Gastroesophageal sphincter (tissue), 4 donors: ENCODE data around the gene PEX5. TPM values are rescaled to one million over a fixed set of nuclear protein-coding genes. Genes with fewer than 3 reads are reported as not detected.

ENCODE experiments used
- ATAC-seq: fragments of 150-250 bp; one replicate; pipeline ENCODE4 v1.9.1; 2016; ENCODE audit warnings: mild to moderate bottlenecking, moderate library complexity
- H3K27ac ChIP-seq, 4 donors: fragments of 200-600 bp; sonication (generic) in 3 of 4; 1 replicate in 3 of 4; 2 replicates in 1 of 4; pipeline ENCODE4 v1.5.1; 2016 to 2019
- H3K27me3 ChIP-seq: fragments of 200-600 bp; sonication (generic); one replicate; pipeline ENCODE4 v1.5.1; 2019
- H3K36me3 ChIP-seq, 2 donors: fragments of 200-600 bp; sonication (generic); one replicate each; pipeline ENCODE4 v1.5.1; 2019; ENCODE audit warnings: control low read depth in 1 of 2
- H3K4me1 ChIP-seq, 3 donors: fragments of 200-600 bp; sonication (generic); 1 replicate in 2 of 3; 2 replicates in 1 of 3; pipeline ENCODE4 v1.5.1; 2016 to 2019; ENCODE audit warnings: control low read depth in 2 of 3
- H3K4me3 ChIP-seq, 2 donors: fragments of 200-600 bp; sonication (generic); one replicate each; pipeline ENCODE4 v1.5.1; 2019; ENCODE audit warnings: mild to moderate bottlenecking in 1 of 2, moderate library complexity in 1 of 2
- H3K9me3 ChIP-seq, 3 donors: fragments of 200-600 bp; sonication (generic); one replicate each; pipeline ENCODE4 v1.5.1; 2017 to 2019; ENCODE audit warnings: control low read depth in 2 of 3
- EP300 ChIP-seq: sonication (generic); formaldehyde crosslinking; IDR thresholded peaks from one replicate; pipeline ENCODE4 v1.6.1; 2017; ENCODE audit warnings: antibody characterized with exemption, mild to moderate bottlenecking
- POLR2A ChIP-seq, 2 donors: fragments of 450-650 bp; IDR thresholded peaks; one replicate each; pipeline ENCODE4 v1.6.1; 2017; ENCODE audit warnings: antibody characterized with exemption in 2 of 2, mild to moderate bottlenecking in 2 of 2, moderate library complexity in 1 of 2
- POLR2AphosphoS5 ChIP-seq: sonication (generic); formaldehyde crosslinking; IDR thresholded peaks from one replicate; pipeline ENCODE4 v1.6.1; 2017; ENCODE audit warnings: antibody characterized with exemption
- WGBS, 2 donors: methylation state at CpG; one replicate each; pipeline ENCODE4 v1.1.5; 2018; ENCODE audit warnings: low coverage in 1 of 2; 5-methylcytosine and 5-hydroxymethylcytosine counted together
- total RNA-seq, 4 donors: library from RNA; depleted of rRNA; stranded (reverse); fragments of >200 nt; gene quantifications; one replicate each; pipeline ENCODE4 v1.1.0, GENCODE V29; 2016
- TF ChIP-seq, protein P1 (sequence below), 4 experiments: fragments of 200-600 bp in 2 of 4; fragments of 450-650 bp in 2 of 4; sonication (generic) in 1 of 4; IDR thresholded peaks; one replicate each; pipeline ENCODE4 v1.5.1; 2017 to 2019; ENCODE audit warnings: antibody characterized with exemption in 4 of 4, mild to moderate bottlenecking in 2 of 4, moderate library complexity in 2 of 4

The PEX5 gene
- total RNA-seq: 10 to 100 TPM; 36.8 to 53.2 (median 47.4) TPM

GRCh38 chr12:7189398-7190267 is at the start of gene PEX5:
PEX5 (plus strand) TSS chr12:7189686; CDS start chr12:7190378, 692 bp downstream.
- Histone ChIP-seq H3K4me1 (peaks cover 0 to 36% (median 16%) of the 10 kb centered on the region in 3 donors), H3K36me3 (peaks cover 0 to 33% of the 10 kb centered on the region in 2 donors), H3K27me3 (no peaks in the 10 kb centered on the region), H3K27ac (peak within 1 kb of the TSS; percentile 85 to 97 (median 94)), H3K4me3 (peak within 1 kb of the TSS; percentile 49 to 89), H3K9me3 (no peaks in the 10 kb centered on the region)
- no peak for TF ChIP-seq POLR2A (IDR thresholded peaks at IDR 0.05)
- TF ChIP-seq POLR2AphosphoS5: peak; percentile 79
- WGBS, 2 donors: 0% methylated on average over 1 to 3 of the region's 68 CpGs
- peak; percentile 98 for ATAC-seq

DNA sequence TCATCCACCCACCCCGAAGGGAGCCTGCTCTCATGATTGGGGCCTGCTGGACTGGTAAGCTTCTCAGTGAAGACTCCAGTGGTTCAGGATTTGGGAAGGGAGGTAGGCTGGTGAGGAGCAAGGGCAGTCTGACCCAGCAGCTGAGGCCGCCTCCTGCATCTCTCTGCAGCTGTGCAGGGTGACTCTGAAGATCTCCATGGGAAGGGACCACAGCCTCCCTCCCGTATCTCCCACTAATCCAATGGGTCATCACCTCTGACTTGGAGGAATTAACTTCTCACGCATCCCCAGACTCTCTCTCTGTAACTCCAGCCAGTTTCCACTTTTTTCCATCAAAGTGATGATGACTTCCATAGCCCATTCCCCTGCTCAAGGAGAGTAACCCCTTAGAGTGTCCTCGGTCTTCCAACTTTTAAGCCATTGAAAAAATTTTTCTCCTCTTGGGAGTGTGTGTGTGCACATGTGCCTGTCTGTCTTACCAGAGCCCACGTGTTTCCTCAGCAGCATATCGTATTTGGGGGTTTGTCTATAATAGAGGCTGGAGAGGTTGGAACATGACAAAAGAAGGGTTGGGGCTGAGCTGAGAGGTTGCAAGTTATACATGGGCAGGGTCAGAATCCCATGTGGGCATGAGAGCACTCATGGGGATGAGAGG is 48.0 kb upstream of the PEX5 start:
- 91 to 95% methylated on average over 3 to 5 of the region's 7 CpGs for WGBS, 2 donors
- no peaks in the 10 kb centered on the region for H3K9me3 ChIP-seq
- peaks cover 0 to 8% (median 0%) of the 10 kb centered on the region in 3 donors for H3K4me1 ChIP-seq
- no peak for ATAC-seq
- H3K4me3 ChIP-seq: no peak overlapping the region
- peaks cover 0 to 71% of the 10 kb centered on the region in 2 donors for H3K36me3 ChIP-seq
- TF ChIP-seq POLR2AphosphoS5 (no peak), EP300 (no peak), POLR2A (IDR thresholded peaks at IDR 0.05) (no peak)
- TF ChIP-seq, protein P1, sequence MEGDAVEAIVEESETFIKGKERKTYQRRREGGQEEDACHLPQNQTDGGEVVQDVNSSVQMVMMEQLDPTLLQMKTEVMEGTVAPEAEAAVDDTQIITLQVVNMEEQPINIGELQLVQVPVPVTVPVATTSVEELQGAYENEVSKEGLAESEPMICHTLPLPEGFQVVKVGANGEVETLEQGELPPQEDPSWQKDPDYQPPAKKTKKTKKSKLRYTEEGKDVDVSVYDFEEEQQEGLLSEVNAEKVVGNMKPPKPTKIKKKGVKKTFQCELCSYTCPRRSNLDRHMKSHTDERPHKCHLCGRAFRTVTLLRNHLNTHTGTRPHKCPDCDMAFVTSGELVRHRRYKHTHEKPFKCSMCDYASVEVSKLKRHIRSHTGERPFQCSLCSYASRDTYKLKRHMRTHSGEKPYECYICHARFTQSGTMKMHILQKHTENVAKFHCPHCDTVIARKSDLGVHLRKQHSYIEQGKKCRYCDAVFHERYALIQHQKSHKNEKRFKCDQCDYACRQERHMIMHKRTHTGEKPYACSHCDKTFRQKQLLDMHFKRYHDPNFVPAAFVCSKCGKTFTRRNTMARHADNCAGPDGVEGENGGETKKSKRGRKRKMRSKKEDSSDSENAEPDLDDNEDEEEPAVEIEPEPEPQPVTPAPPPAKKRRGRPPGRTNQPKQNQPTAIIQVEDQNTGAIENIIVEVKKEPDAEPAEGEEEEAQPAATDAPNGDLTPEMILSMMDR (IDR thresholded peaks at IDR 0.05): no peak
- no peaks in the 10 kb centered on the region for H3K27me3 ChIP-seq
- H3K27ac ChIP-seq: no peak overlapping the region

GRCh38 chr12:7142056-7142644 is 47.3 kb upstream of the PEX5 start:
- Histone ChIP-seq H3K9me3 (no peaks in the 10 kb centered on the region), H3K4me3 (no peak overlapping the region), H3K4me1 (peaks cover 0 to 8% (median 0%) of the 10 kb centered on the region in 3 donors), H3K36me3 (peaks cover 0 to 70% of the 10 kb centered on the region in 2 donors), H3K27ac (no peak overlapping the region), H3K27me3 (no peaks in the 10 kb centered on the region)
- 61 to 64% methylated on average over 3 to 5 of the region's 5 CpGs for WGBS, 2 donors
- no peak for TF ChIP-seq POLR2AphosphoS5
- TF ChIP-seq, protein P1 (IDR thresholded peaks at IDR 0.05): peak in 3 of 4 experiments; percentile 39 to 58 (median 49)
- peak; percentile 59 for ATAC-seq

GRCh38 chr12:7142809-7143465 is 46.5 kb upstream of the PEX5 start:
- H3K27me3 ChIP-seq: no peaks in the 10 kb centered on the region
- no peaks in the 10 kb centered on the region for H3K9me3 ChIP-seq
- no peak overlapping the region for H3K4me3 ChIP-seq
- H3K36me3 ChIP-seq: peaks cover 0 to 66% of the 10 kb centered on the region in 2 donors
- peaks cover 0 to 8% (median 0%) of the 10 kb centered on the region in 3 donors for H3K4me1 ChIP-seq
- WGBS, 2 donors: 95% methylated on average over 12 to 13 of the region's 18 CpGs
- TF ChIP-seq, protein P1 (IDR thresholded peaks at IDR 0.05): no peak
- TF ChIP-seq POLR2A (IDR thresholded peaks at IDR 0.05) (no peak), POLR2AphosphoS5 (no peak)
- no peak overlapping the region for H3K27ac ChIP-seq
- no peak for ATAC-seq

DNA sequence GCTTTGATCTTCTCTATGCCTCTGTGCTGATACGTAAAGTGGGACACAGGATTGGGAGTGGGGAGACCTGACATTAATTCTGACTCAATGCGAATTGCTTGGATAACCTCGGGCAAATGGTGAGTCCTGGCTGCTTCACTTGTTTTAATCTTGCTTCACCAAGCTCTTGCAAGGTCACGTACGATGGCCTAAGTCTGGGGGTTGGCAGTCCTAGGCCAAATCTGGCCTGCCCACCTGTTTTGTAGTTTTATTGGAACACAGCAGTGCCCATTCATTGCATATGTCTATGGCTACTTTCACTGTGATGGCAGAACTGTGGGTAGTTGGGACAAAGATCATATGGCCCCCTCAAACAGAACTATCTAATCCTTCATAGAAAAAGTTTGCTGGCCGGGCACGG is 45.9 kb upstream of the PEX5 start:
- 97% methylated on average over 7 of the region's 7 CpGs; no CpG with 5 or more reads in 1 of the 2 donors for WGBS, 2 donors
- H3K36me3 ChIP-seq: peaks cover 0 to 69% of the 10 kb centered on the region in 2 donors
- ATAC-seq: no peak

More for the DNA sequence above, 45.9 kb upstream of the PEX5 start:
- no peak overlapping the region for H3K4me3 ChIP-seq
- H3K9me3 ChIP-seq: no peaks in the 10 kb centered on the region
- TF ChIP-seq, protein P1 (IDR thresholded peaks at IDR 0.05): no peak
- no peak for TF ChIP-seq POLR2AphosphoS5
- TF ChIP-seq POLR2A (IDR thresholded peaks at IDR 0.05): no peak
- TF ChIP-seq EP300: no peak
- H3K27me3 ChIP-seq: no peaks in the 10 kb centered on the region
- H3K27ac ChIP-seq: no peak overlapping the region
- H3K4me1 ChIP-seq: peaks cover 0 to 8% (median 0%) of the 10 kb centered on the region in 3 donors
